IMR-90 (cell line): Measurements from ENCODE around the gene MSANTD1. TPM values are rescaled to one million over a fixed set of nuclear protein-coding genes. Genes with fewer than 3 reads are reported as not detected.

Experiments used
- ATAC-seq: fragments of 200-7000 bp; cut with Tn5 transposase; 2 replicates; pipeline ENCODE4 v1.9.1; 2020; ENCODE audit warnings: low read depth, mild to moderate bottlenecking, moderate library complexity
- BruUV-seq: library from RNA; stranded (reverse); fragments of 400-500 nt; replicated peaks from 2 replicates; lab custom pipeline; 2021; lab: Mats Ljungman, UMichigan
- CTCF ChIA-PET: fragments of 300-600 bp; formaldehyde crosslinking; extraction: SDS; loops from one replicate; lab custom pipeline; 2021; ENCODE audit warnings: antibody characterized with exemption; lab: Yijun Ruan, JAX
- POLR2A ChIA-PET: fragments of 300-600 bp; sonication (Branson Sonifier 250); formaldehyde crosslinking; loops from one replicate; lab custom pipeline; 2022; ENCODE audit warnings: antibody characterized with exemption; ENCODE audit not compliant: unreplicated experiment; lab: Charles Lee
- DNase-seq: peaks from one replicate; pipeline ENCODE4 v3.0.0; 2013
- H2AFZ ChIP-seq: replicated peaks from 2 replicates; pipeline ENCODE3; 2013; ENCODE audit warnings: low read length, mild to moderate bottlenecking; ENCODE audit not compliant: poor library complexity
- H2AK5ac ChIP-seq: 2 replicates; pipeline ENCODE4 v1.6.1; 2013; ENCODE audit warnings: low read depth, low read length, inconsistent platforms
- H2AK9ac ChIP-seq: replicated peaks from 2 replicates; pipeline ENCODE3; 2013; ENCODE audit warnings: mild to moderate bottlenecking, low read depth, low read length, moderate library complexity; ENCODE audit not compliant: poor library complexity
- H2BK120ac ChIP-seq: 2 replicates; pipeline ENCODE4 v1.6.1; 2013; ENCODE audit warnings: low read depth, low read length, inconsistent platforms
- H2BK15ac ChIP-seq: 3 replicates; pipeline ENCODE4 v1.6.1; 2013; ENCODE audit warnings: low read depth, low read length, inconsistent platforms
- H2BK20ac ChIP-seq: 2 replicates; pipeline ENCODE4 v1.6.1; 2013; ENCODE audit warnings: low read depth, mild to moderate bottlenecking, inconsistent platforms, low read length, moderate library complexity
- H2BK5ac ChIP-seq: 2 replicates; pipeline ENCODE4 v1.6.1; 2013; ENCODE audit warnings: mild to moderate bottlenecking, low read depth, low read length, inconsistent platforms; ENCODE audit not compliant: poor library complexity, severe bottlenecking
- H3K14ac ChIP-seq: replicated peaks from 2 replicates; pipeline ENCODE4 v1.6.1; 2013; ENCODE audit warnings: low read depth, low read length, inconsistent platforms
- H3K18ac ChIP-seq: 2 replicates; pipeline ENCODE4 v1.6.1; 2013; ENCODE audit warnings: low read depth, low read length, control low read depth
- H3K23ac ChIP-seq: 2 replicates; pipeline ENCODE4 v1.6.1; 2013; ENCODE audit warnings: low read depth, low read length, inconsistent platforms
- H3K27ac ChIP-seq: 2 replicates; pipeline ENCODE4 v1.5.1; 2013; ENCODE audit warnings: mild to moderate bottlenecking, control low read depth, low read length; ENCODE audit not compliant: insufficient read depth
- H3K27me3 ChIP-seq: 2 replicates; pipeline ENCODE4 v1.6.1; 2013; ENCODE audit warnings: low read length; ENCODE audit not compliant: control insufficient read depth, insufficient read depth
- H3K36me3 ChIP-seq: 2 replicates; pipeline ENCODE4 v1.6.1; 2013; ENCODE audit warnings: low read length, mixed read lengths; ENCODE audit not compliant: control insufficient read depth, insufficient read depth
- H3K4ac ChIP-seq: 2 replicates; pipeline ENCODE4 v1.6.1; 2013; ENCODE audit warnings: low read depth, low read length, inconsistent platforms
- H3K4me1 ChIP-seq: 2 replicates; pipeline ENCODE4 v1.6.1; 2013; ENCODE audit warnings: low read length, mixed read lengths; ENCODE audit not compliant: control insufficient read depth, insufficient read depth
- H3K4me2 ChIP-seq: 2 replicates; pipeline ENCODE4 v1.6.1; 2013; ENCODE audit warnings: low read depth, mild to moderate bottlenecking, control low read depth, low read length, moderate library complexity
- H3K4me3 ChIP-seq: 2 replicates; pipeline ENCODE4 v1.5.1; 2013; ENCODE audit warnings: low read depth, mild to moderate bottlenecking, control low read depth, low read length, moderate library complexity; ENCODE audit not compliant: insufficient read depth
- H3K56ac ChIP-seq: 2 replicates; pipeline ENCODE4 v1.6.1; 2013; ENCODE audit warnings: low read length, inconsistent platforms; ENCODE audit not compliant: insufficient read depth; ENCODE audit errors: extremely low read depth
- H3K79me1 ChIP-seq, 2 experiments: 2 replicates each; pipeline ENCODE4 v1.6.1; 2013; ENCODE audit warnings: low read length in 2 of 2, inconsistent platforms in 1 of 2, low read depth in 1 of 2
- H3K9ac ChIP-seq: 2 replicates; pipeline ENCODE4 v1.6.1; 2013; ENCODE audit warnings: low read depth, low read length, control low read depth
- H3K9me1 ChIP-seq: 2 replicates; pipeline ENCODE4 v1.6.1; 2013; ENCODE audit warnings: low read length, inconsistent platforms; ENCODE audit not compliant: insufficient read depth
- H3K9me3 ChIP-seq: 2 replicates; pipeline ENCODE4 v1.6.1; 2013; ENCODE audit warnings: low read length; ENCODE audit not compliant: control insufficient read depth, insufficient read depth
- H4K20me1 ChIP-seq: 2 replicates; pipeline ENCODE4 v1.6.1; 2013; ENCODE audit warnings: low read length, inconsistent platforms; ENCODE audit not compliant: insufficient read depth
- H4K5ac ChIP-seq: 2 replicates; pipeline ENCODE4 v1.6.1; 2013; ENCODE audit warnings: mild to moderate bottlenecking, low read depth, low read length, control low read depth
- H4K8ac ChIP-seq, 2 experiments: 2 replicates each; pipeline ENCODE4 v1.6.1; 2013; ENCODE audit warnings: low read depth in 2 of 2, low read length in 2 of 2, control low read depth in 1 of 2, inconsistent platforms in 1 of 2
- H4K91ac ChIP-seq: 2 replicates; pipeline ENCODE4 v1.6.1; 2013; ENCODE audit warnings: low read depth, low read length, inconsistent platforms; ENCODE audit not compliant: insufficient read depth
- CEBPB ChIP-seq: IDR thresholded peaks from 2 replicates; pipeline ENCODE4 v1.6.1; 2012; ENCODE audit warnings: low read depth, low read length, improper control_type of control experiment
- FOS ChIP-seq: fragments of 150-350 bp; IDR thresholded peaks from 2 replicates; pipeline ENCODE4 v1.6.1; 2016; ENCODE audit warnings: low read depth, low read length
- MXI1 ChIP-seq: IDR thresholded peaks from 2 replicates; pipeline ENCODE4 v1.6.1; 2012; ENCODE audit warnings: low read depth, mild to moderate bottlenecking, low read length, moderate library complexity, borderline replicate concordance
- POLR2A ChIP-seq: IDR thresholded peaks from 2 replicates; pipeline ENCODE4 v1.6.1; 2012; ENCODE audit warnings: mild to moderate bottlenecking, low read depth, low read length
- RAD21 ChIP-seq: IDR thresholded peaks from 2 replicates; pipeline ENCODE4 v1.6.1; 2012; ENCODE audit warnings: low read length, improper control_type of control experiment
- RCOR1 ChIP-seq: IDR thresholded peaks from 2 replicates; pipeline ENCODE4 v1.6.1; 2012; ENCODE audit warnings: mild to moderate bottlenecking, low read length, improper control_type of control experiment; ENCODE audit not compliant: insufficient replicate concordance
- RFX5 ChIP-seq: IDR thresholded peaks from 2 replicates; pipeline ENCODE4 v1.8.0; 2012; ENCODE audit warnings: low read depth, mild to moderate bottlenecking, low read length, moderate library complexity
- USF2 ChIP-seq: fragments of 150-350 bp; IDR thresholded peaks from 2 replicates; pipeline ENCODE4 v1.6.1; 2017; ENCODE audit warnings: mild to moderate bottlenecking, antibody characterized with exemption, low read length, low read depth
- WGBS, 2 experiments: methylation state at CpG; one replicate each; pipeline versions ENCODE4 v1.1.5 to v1.1.7; 2013; ENCODE audit warnings: missing lambda C conversion rate in 2 of 2; ENCODE audit not compliant: insufficient read length in 1 of 2; ENCODE audit errors: extremely low coverage in 2 of 2; 5-methylcytosine and 5-hydroxymethylcytosine counted together
- dilution Hi-C: fragments of 300-500 bp; cut with HindIII; formaldehyde crosslinking; loops from one replicate; pipeline ENCODE4 v1.14.3; 2018; ENCODE audit warnings: low sequenced_read_pairs; ENCODE audit not compliant: unreplicated experiment
- in situ Hi-C: fragments of 300-500 bp; cut with MboI; formaldehyde crosslinking; loops from 3 replicates; pipeline ENCODE4 v1.14.3; 2019; ENCODE audit warnings: low sequenced_read_pairs, inconsistent platforms, mixed read lengths
- intact Hi-C: fragments of 100-400 bp; cut with micrococcal nuclease; formaldehyde crosslinking; loops from 2 replicates; pipeline ENCODE4 v1.10.0; 2022
- polyA plus RNA-seq, 3 experiments: library from polyadenylated mRNA; depleted of rRNA; stranded (reverse); fragments of >200 nt; gene quantifications; 2 replicates each; pipeline ENCODE4 v1.2.3, GENCODE V29; 2012; ENCODE audit warnings: low replicate concordance in 1 of 3
- total RNA-seq: library from RNA; depleted of rRNA; stranded (reverse); fragments of >200 nt; gene quantifications from 2 replicates; pipeline ENCODE4 v1.2.3, GENCODE V29; 2012

Gene MSANTD1
- total and polyA plus RNA-seq, 2 of the 4 experiments (the other 2 are of a cell fraction), result under 0.01 to 0.07 TPM

GRCh38 chr4:3239303-3239702 is 9.7 kb upstream of the MSANTD1 start:
- in situ Hi-C loops (no loop called here), dilution Hi-C loops (no loop called here), intact Hi-C loops (no loop called here)
- H2AK5ac ChIP-seq, result no peak overlapping the region
- ChIA-PET CTCF (no interaction called here), POLR2A (no interaction called here)
- no peak for ATAC-seq
- peaks cover 54% of the 10 kb centered on the region; the same call in 1 of the 2 replicates for H3K36me3 ChIP-seq
- no peak overlapping the region for H3K27ac ChIP-seq
- no peak overlapping the region for H3K4ac ChIP-seq
- TF ChIP-seq RFX5 (no peak), RCOR1 (no peak), CEBPB (no peak), MXI1 (no peak), FOS (no peak), RAD21 (no peak), POLR2A (no peak), USF2 (no peak)
- H2BK15ac ChIP-seq, result no peak overlapping the region
- peaks cover 11% of the 10 kb centered on the region for H3K4me1 ChIP-seq
- H4K20me1 ChIP-seq, result peaks cover 21% of the 10 kb centered on the region
- no peak overlapping the region for H2BK120ac ChIP-seq
- H3K27me3 ChIP-seq, result no peaks in the 10 kb centered on the region
- H4K8ac ChIP-seq, result no peak overlapping the region
- no peak for DNase-seq
- H2BK20ac ChIP-seq, result no peak overlapping the region
- H3K9ac ChIP-seq, result no peak overlapping the region
- no peak overlapping the region for H3K23ac ChIP-seq
- BruUV-seq, result no TSS peak
- no peak overlapping the region for H3K14ac ChIP-seq
- peaks cover 9% of the 10 kb centered on the region; the same call in 1 of the 2 replicates for H3K9me1 ChIP-seq
- no peak overlapping the region for H3K18ac ChIP-seq
- no peak overlapping the region for H4K91ac ChIP-seq
- no peak overlapping the region for H3K4me2 ChIP-seq
- no peak overlapping the region for H2AFZ ChIP-seq
- WGBS, 2 experiments, result 100% methylated on average over 3 of the region's 11 CpGs; no CpG with 5 or more reads in 1 of the 2 experiments
- H4K5ac ChIP-seq, result no peak overlapping the region
- H2BK5ac ChIP-seq, result no peak overlapping the region
- no peak overlapping the region for H3K4me3 ChIP-seq
- no peak overlapping the region for H2AK9ac ChIP-seq
- H3K56ac ChIP-seq, result no peak overlapping the region
- H3K79me1 ChIP-seq, result peaks cover 0 to 8% of the 10 kb centered on the region in 2 experiments; a peak in 1 of 4 replicates
- no peaks in the 10 kb centered on the region for H3K9me3 ChIP-seq
